GM12873 (cell line): ENCODE results near the gene FLT1.

Source experiments
- CTCF ChIP-seq: IDR thresholded peaks from 2 replicates; pipeline ENCODE4 v1.5.1; 2012; ENCODE audit warnings: low read depth, mild to moderate bottlenecking, moderate library complexity, low read length, control low read depth; ENCODE audit not compliant: insufficient read depth; ENCODE audit errors: missing control alignments

The FLT1 gene

DNA sequence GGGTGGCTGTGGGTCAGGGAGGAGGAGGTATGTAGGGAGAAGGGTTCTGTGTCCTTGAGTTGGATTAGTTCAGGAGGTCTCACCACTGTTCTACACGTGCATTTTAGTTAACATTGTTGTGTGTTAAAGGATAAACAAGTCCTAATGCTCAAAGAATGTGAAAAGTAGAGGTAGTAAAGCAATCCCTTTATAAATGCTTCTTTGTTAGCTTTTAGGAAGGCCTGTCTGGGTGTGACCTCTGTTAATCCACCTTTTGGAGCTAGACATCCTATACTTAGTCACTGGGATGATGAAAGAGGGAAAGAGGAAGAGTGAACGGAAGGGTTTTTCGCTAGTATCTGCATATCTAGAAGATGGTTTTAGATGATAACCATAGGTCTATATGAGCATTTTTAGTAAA, 42.2 kb upstream of the FLT1 start:
- TF ChIP-seq CTCF, result no peak

DNA sequence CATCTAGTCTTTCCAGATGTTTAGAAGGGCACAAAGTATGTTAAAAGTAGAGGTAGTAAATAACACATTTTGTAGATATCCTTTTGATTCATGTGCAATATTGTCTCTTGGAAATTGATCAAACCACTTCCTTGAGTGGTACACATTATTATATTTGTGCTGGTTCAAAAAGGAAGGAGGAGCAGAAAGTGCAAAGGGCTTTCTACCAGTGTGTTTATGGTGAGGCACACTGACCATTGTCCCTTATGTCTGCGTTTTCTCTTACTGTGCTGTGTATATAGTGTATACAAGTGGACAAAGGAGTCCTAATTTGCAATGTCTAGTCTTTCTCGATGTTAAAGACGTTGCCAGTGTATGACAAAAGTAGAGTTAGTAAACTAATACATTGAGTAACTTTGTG, 41.4 kb upstream of the FLT1 start:
- TF ChIP-seq CTCF, result no peak

DNA sequence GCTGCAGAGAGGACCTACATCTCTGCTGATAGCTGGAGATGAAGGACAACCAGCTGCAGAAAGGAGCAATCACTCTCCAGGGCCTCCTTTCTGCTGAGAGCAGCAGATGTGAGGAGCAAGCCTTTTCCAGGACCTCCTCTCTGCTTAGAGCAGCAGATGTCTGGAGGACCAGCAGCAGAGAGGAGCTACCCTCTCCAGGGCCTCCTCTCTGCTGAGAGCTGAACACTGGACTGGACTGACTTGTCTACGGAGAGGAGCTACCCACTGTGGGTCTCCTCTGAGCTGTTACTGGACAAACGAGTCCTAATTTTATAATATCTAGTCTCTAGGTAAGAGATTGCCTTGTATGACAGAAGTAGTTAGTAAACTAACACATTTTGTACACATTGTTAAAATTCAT, 40.8 kb upstream of the FLT1 start:
- TF ChIP-seq CTCF, result no peak

- no peak for TF ChIP-seq CTCF
These were observed 39.9 kb upstream of the FLT1 start for GRCh38 chr13:28534801-28535200.

DNA sequence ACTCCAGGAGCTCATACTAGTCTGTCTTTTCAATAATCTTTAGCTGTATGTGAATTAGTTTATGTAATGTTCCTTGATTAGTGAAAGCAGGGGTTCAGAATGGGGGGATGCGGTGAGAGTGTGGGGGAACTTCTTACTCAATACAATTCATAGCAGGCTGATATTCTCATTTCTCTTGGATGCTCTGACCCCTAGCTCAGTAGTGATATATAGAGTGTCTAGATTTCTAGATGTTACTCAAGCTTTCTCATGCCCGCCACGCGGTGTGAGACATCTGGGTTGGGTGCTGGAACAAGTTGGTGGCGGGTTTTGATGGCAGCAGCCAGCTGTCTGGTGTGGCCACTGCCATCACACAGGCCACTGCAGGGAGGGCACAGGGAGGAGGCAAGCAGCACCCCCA, 39.3 kb upstream of the FLT1 start:
- no peak for TF ChIP-seq CTCF

DNA sequence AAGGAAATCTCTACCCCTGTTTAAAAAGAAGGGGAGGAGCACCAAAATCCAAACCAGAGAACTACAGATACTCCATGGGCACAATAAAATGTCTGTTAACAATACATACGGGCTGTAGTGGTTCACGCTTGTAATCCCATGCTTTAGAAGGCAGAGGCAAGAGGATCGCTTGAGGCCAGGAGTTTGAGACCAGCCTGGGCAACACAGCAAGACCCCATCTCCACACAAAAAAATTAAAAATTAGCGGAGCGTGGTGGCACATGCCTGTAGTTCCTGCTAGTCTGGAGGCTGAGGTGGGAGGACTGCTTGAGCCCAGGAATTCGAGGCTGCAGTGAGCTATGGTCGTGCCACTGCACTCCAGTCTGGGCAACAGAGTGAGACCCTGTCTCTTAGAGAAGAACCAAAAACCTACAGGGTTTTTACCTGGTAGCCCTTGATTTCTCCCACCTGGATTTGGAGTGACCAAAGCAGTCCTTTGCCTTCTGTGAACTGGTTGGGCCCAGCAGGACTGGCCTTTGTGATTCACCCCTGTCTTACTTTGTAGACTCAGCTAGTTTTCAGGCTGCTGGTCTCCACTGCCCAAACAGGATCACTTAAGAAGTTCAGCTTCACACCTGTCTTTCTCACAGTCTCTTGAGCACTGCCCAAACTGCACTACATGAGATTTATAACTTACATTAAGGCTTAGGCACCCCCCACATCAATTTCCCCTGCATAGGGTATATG, 38.7 kb upstream of the FLT1 start:
- no peak for TF ChIP-seq CTCF

DNA sequence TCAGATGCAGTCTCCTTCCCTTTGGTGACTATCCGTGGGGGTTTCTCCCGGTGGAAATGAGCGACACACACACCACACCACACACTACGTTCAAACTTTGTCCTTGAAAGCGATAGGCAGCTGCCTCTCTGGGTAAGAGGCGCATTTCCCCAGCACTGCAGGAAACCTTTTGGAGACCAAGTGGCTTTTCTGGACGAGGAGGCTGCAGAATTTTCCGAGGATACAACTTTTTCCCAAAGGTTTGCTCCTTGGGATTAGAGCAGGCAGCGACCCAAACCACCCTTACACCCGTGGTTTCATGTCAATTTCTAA, 38.2 kb upstream of the FLT1 start:
- TF ChIP-seq CTCF, result no peak
